ENCODE results near the gene LGALS3BP. TPM values are rescaled to one million over a fixed set of nuclear protein-coding genes. Genes with fewer than 3 reads are reported as not detected.

Gene LGALS3BP
- total and polyA plus RNA-seq, 2 of the 8 experiments (the other 6 are each of a cell fraction or from before 2014, with no cell fraction given): 56.1 to 61.6 TPM

GRCh38 chr17:78998311-78999055, 18.8 kb upstream of the LGALS3BP start:
- Histone ChIP-seq H2AK5ac (ENCODE audit: low read depth, low read length) (no peak overlapping the region), H3K36me3 (ENCODE audit: control insufficient read depth in 2 of 4, insufficient read depth in 4 of 4, low read length in 3 of 4) (peaks cover 0 to 4% (median 2%) of the 10 kb centered on the region in 4 experiments; a peak in 3 of 8 replicates), H3K9ac (replicated peaks in 1 of 4; ENCODE audit: extremely low read depth in 1 of 4, low read depth in 3 of 4, low read length in 3 of 4) (no peak overlapping the region), H2BK15ac (ENCODE audit: low read length) (no peak overlapping the region), H3K4me3 (ENCODE audit: extremely low read depth in 1 of 4, insufficient read depth in 2 of 4, low read depth in 3 of 4, low read length in 4 of 4) (no peak overlapping the region), H4K20me1 (replicated peaks in 1 of 2; ENCODE audit: control insufficient read depth in 1 of 2, insufficient read depth in 2 of 2, low read length in 2 of 2) (peaks cover 33 to 48% of the 10 kb centered on the region in 2 experiments), H3K14ac (ENCODE audit: insufficient read length) (no peak overlapping the region), H4K5ac (ENCODE audit: insufficient read length, low read depth, low read length) (no peak overlapping the region), H3K79me2 (ENCODE audit: control insufficient read depth in 1 of 2, insufficient read depth in 2 of 2, low read length in 2 of 2) (peaks cover 3 to 4% of the 10 kb centered on the region in 2 experiments; a peak in 1 of 4 replicates), H3K4me2 (ENCODE audit: insufficient read depth in 1 of 2, low read depth in 2 of 2, low read length in 2 of 2) (no peak overlapping the region), H3K18ac (ENCODE audit: extremely low read depth, low read length) (no peak overlapping the region), H3K4ac (replicated peaks; ENCODE audit: insufficient read length, low read depth, low read length) (no peak overlapping the region), H3K23me2 (ENCODE audit: low read depth, low read length) (no peaks in the 10 kb centered on the region), H2BK20ac (ENCODE audit: low read length) (no peak overlapping the region), H2AFZ (ENCODE audit: low read length) (no peak overlapping the region), H3K4me1 (replicated peaks in 1 of 4; ENCODE audit: control insufficient read depth in 3 of 4, insufficient read depth in 4 of 4, low read length in 3 of 4) (peaks cover 0 to under 1% (median 0%) of the 10 kb centered on the region in 4 experiments; a peak in 1 of 7 replicates), H3K27ac (ENCODE audit: low read depth, low read length) (no peak overlapping the region), H2BK120ac (replicated peaks; ENCODE audit: low read depth, low read length) (no peak overlapping the region), H3K9me3 (ENCODE audit: insufficient read depth in 2 of 2, low read depth in 1 of 2, low read length in 1 of 2) (no peaks in the 10 kb centered on the region), H2BK12ac (ENCODE audit: low read depth, low read length) (no peak overlapping the region), H3K79me1 (ENCODE audit: low read depth, low read length) (no peaks in the 10 kb centered on the region; the same call in none of the 2 replicates), H3K56ac (replicated peaks; ENCODE audit: insufficient read length, low read depth, low read length) (no peak overlapping the region), H4K91ac (replicated peaks; ENCODE audit: insufficient read length, low read length) (no peak overlapping the region), H2BK5ac (ENCODE audit: low read depth, low read length) (no peak overlapping the region), H4K8ac (ENCODE audit: extremely low read depth, insufficient read depth, low read length) (no peak overlapping the region), H3K23ac (ENCODE audit: insufficient read length) (no peak overlapping the region), H3K27me3 (replicated peaks in 1 of 4; ENCODE audit: control insufficient read depth in 3 of 4, extremely low read depth in 1 of 4, insufficient read depth in 3 of 4, low read length in 3 of 4) (peaks cover 11 to 38% (median 33%) of the 10 kb centered on the region in 4 experiments)
- CTCF ChIA-PET (ENCODE audit: partially characterized antibody): interaction anchor here (1.2 to 1.3 kb wide), 3 partner anchors 12 to 22 kb away, joined by 3 read pairs; no protein-coding TSS in a partner anchor
- DNase-seq (ENCODE audit: low read depth in 1 of 2, low spot score in 2 of 2): no peak
- WGBS, 2 experiments (ENCODE audit: extremely low coverage in 1 of 2, insufficient coverage in 1 of 2, insufficient read length in 1 of 2, insufficient replicate concordance in 2 of 2, low coverage in 1 of 2, low lambda C conversion rate in 2 of 2, missing lambda C conversion rate in 1 of 2): 89% methylated on average over 28 of the region's 28 CpGs; no CpG with 5 or more reads in 1 of the 2 experiments
- no peak for FAIRE-seq
- POLR2A ChIA-PET (ENCODE audit: partially characterized antibody): no interaction called here

Measured in H1 (cell line).